Measurements from ENCODE around the gene RPSA. TPM values are rescaled to one million over a fixed set of nuclear protein-coding genes. Genes with fewer than 3 reads are reported as not detected.

The RPSA gene
- total and polyA plus RNA-seq, 9 of the 15 experiments (the other 6 are each of a cell fraction or from before 2014, with no cell fraction given) = 2,290 to 4,272 (median 2,730) TPM

- no peak for TF ChIP-seq CHD7 (IDR thresholded peaks at IDR 0.05; ENCODE audit: low read depth, low read length)
- peak; percentile 86 for TF ChIP-seq FUS (optimal IDR thresholded peaks at IDR 0.05; ENCODE audit: low read depth, low read length)
- peak; percentile 20 to 59; a peak in 3 of 4 replicates for TF ChIP-seq SRF (CRISPR knock-in tag; IDR thresholded peaks at IDR 0.05)
- TF ChIP-seq, protein P1, sequence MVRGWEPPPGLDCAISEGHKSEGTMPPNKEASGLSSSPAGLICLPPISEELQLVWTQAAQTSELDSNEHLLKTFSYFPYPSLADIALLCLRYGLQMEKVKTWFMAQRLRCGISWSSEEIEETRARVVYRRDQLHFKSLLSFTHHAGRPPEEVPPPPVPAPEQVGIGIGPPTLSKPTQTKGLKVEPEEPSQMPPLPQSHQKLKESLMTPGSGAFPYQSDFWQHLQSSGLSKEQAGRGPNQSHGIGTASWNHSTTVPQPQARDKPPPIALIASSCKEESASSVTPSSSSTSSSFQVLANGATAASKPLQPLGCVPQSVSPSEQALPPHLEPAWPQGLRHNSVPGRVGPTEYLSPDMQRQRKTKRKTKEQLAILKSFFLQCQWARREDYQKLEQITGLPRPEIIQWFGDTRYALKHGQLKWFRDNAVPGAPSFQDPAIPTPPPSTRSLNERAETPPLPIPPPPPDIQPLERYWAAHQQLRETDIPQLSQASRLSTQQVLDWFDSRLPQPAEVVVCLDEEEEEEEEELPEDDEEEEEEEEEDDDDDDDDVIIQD (CRISPR knock-in tag; IDR thresholded peaks at IDR 0.05) = no peak
- 0 out of 2 replicates have a peak, but pooled peaks have one; percentile 55 for TF ChIP-seq ESRRB (CRISPR knock-in tag; IDR thresholded peaks at IDR 0.05; ENCODE audit: borderline replicate concordance)
- peak; percentile 66 for TF ChIP-seq NR2C2 (CRISPR knock-in tag; IDR thresholded peaks at IDR 0.05)
- TF ChIP-seq NR2C2 (tag; IDR thresholded peaks at IDR 0.05) = peak; percentile 73
- TF ChIP-seq HNRNPL (IDR thresholded peaks at IDR 0.05; ENCODE audit: low read depth, low read length) = peak; percentile 81
- peak; percentile 95; the same call in 1 of the 2 replicates for TF ChIP-seq RBM14 (IDR thresholded peaks at IDR 0.05; ENCODE audit: borderline replicate concordance, insufficient read depth, low read depth, low read length)
These were observed at the start of gene RPSA (continued) for GRCh38 chr3:39406368-39407258.
